Erythroblast (primary cell): ENCODE data around the gene MICAL2.
A peak's percentile ranks its signal among the peaks of the same experiment; 100 is the strongest.

Source experiments
- DNase-seq, 2 experiments: peaks; one replicate each; lab custom pipeline; 2025; lab: John Stamatoyannopoulos, UW
- GATA1 ChIP-seq: IDR thresholded peaks from 2 replicates; pipeline ENCODE4 v1.6.1; 2011; ENCODE audit warnings: low read depth, mild to moderate bottlenecking, control low read depth, low read length, moderate library complexity
- POLR2A ChIP-seq: IDR thresholded peaks from 2 replicates; pipeline ENCODE4 v1.6.1; 2011; ENCODE audit warnings: mild to moderate bottlenecking, low read length

The MICAL2 gene

GRCh38 chr11:12086271-12087074, 23.9 kb upstream of the MICAL2 start:
- no peak for DNase-seq
- TF ChIP-seq POLR2A, result no peak
- no peak for TF ChIP-seq GATA1

GRCh38 chr11:12087075-12088004, 23.1 kb upstream of the MICAL2 start:
- DNase-seq, result peak; percentile 60 to 62
- no peak for TF ChIP-seq GATA1
- TF ChIP-seq POLR2A, result no peak

- TF ChIP-seq GATA1, result no peak
- TF ChIP-seq POLR2A, result no peak
- DNase-seq, result peak; percentile 71 to 74
These were observed 22.3 kb upstream of the MICAL2 start for GRCh38 chr11:12088047-12088481.

- DNase-seq, result no peak
- TF ChIP-seq GATA1, result no peak
- TF ChIP-seq POLR2A, result no peak
These were observed 21.9 kb upstream of the MICAL2 start for GRCh38 chr11:12088531-12088930.

- no peak for TF ChIP-seq POLR2A
- no peak for TF ChIP-seq GATA1
- DNase-seq, result no peak
These were observed 21.3 kb upstream of the MICAL2 start for GRCh38 chr11:12089041-12089440.

GRCh38 chr11:12089473-12089872, 20.9 kb upstream of the MICAL2 start:
- DNase-seq, result no peak
- no peak for TF ChIP-seq POLR2A
- TF ChIP-seq GATA1, result no peak

- DNase-seq, result no peak
- TF ChIP-seq GATA1 (no peak), POLR2A (no peak)
These were observed 20.3 kb upstream of the MICAL2 start for GRCh38 chr11:12090061-12090591.

GRCh38 chr11:12090761-12091258, 19.6 kb upstream of the MICAL2 start:
- TF ChIP-seq GATA1 (no peak), POLR2A (no peak)
- DNase-seq, result no peak

GRCh38 chr11:12091956-12092558, 18.3 kb upstream of the MICAL2 start:
- TF ChIP-seq POLR2A, result no peak
- TF ChIP-seq GATA1, result no peak
- no peak for DNase-seq

GRCh38 chr11:12092714-12093113, 17.7 kb upstream of the MICAL2 start:
- no peak for DNase-seq
- TF ChIP-seq GATA1, result no peak
- no peak for TF ChIP-seq POLR2A

GRCh38 chr11:12094872-12095800, 15.3 kb upstream of the MICAL2 start:
- TF ChIP-seq GATA1, result peak; percentile 13
- no peak for TF ChIP-seq POLR2A
- peak; percentile 71 to 89 for DNase-seq

- TF ChIP-seq GATA1 (no peak), POLR2A (no peak)
- DNase-seq, result peak; percentile 44 to 50
These were observed 13.2 kb upstream of the MICAL2 start for GRCh38 chr11:12097219-12097618.
